HL-60/S4 treated with phorbol 12-myristate 13-acetate at 8.2 ng/mL for 4 days and 3 days (cell line): ENCODE results near the gene JARID2.
"Not testable (repeated sequence)": the region's sequence is repeated elsewhere in the genome, so short reads cannot be mapped to it uniquely, and the experiment has no call there.

Source experiments
- in situ Hi-C: fragments of 300-500 bp; cut with MboI; formaldehyde crosslinking; loops from 2 replicates; pipeline ENCODE4 v1.15.0; 2022; ENCODE audit warnings: low sequenced_read_pairs

Gene JARID2

DNA sequence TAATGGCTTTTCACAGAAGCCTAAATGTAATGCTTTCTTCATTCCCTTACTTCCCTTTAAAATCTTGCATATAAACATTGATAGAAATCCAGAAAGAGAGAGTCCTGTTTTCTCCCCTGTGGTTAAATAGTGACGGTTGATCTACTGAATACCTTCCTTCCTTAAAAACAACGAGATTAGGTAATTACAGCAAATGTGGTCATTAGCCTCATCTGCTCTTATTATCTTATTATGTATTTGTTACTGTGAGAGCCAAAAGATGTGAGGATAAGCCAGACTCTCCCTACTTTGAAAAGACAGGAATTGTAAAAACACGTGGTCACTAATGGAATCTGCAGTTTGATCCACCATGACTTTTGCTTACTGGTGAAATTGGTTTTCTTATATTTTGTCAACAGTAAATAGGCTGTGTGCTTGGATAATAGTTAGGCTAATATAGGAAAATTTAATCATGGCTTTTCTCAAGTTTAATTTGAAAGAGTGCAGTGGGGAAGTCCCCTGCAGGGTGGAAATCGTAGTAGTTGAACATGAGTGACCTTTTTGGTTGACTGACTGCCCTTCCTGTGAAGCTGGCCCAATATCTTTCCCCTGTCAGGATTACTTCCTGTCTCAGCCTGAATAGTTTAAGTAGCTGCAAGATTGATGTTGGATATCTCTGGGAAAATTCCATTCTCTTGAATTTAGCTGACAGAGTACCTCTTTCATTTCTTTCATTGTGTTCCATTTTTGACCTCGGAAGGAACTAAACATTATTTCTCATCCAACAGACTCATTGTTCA is 62.8 kb downstream of the JARID2 start:
- in situ Hi-C loops = no loop called here

DNA sequence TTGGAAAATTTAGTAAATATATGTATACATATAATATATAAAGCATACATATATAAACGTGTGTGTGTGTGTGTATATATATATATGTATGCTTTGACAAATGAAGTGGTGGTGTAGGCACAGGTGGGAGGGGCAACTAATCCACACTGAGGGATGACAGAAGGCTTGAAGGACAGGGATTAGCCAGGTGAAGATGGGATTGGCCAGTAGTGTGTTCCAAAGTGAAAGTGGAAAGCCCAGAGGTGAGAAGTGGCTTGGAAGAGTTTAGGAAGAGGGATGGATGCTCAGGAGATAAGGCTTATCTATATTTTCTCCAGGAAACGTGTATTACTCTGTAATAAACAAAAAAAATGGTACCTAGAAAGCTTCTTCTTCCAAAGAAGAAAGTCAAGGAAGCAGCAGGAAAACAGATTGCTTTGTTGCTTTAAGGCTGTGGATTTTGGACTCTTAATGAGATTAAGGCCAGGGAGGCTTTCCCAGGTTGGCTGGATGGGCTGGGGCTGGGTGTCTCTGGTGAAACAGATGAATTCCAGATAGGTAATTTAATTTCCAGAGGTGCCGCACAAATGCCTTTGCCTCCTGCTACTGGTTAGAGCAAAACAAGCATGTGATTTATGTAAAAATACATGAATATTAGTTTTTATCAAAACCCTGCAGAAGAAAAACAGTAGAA is 63.9 kb downstream of the JARID2 start:
- in situ Hi-C loops = no loop called here

GRCh38 chr6:15310680-15311079 is 64.8 kb downstream of the JARID2 start:
- in situ Hi-C loops = no loop called here

DNA sequence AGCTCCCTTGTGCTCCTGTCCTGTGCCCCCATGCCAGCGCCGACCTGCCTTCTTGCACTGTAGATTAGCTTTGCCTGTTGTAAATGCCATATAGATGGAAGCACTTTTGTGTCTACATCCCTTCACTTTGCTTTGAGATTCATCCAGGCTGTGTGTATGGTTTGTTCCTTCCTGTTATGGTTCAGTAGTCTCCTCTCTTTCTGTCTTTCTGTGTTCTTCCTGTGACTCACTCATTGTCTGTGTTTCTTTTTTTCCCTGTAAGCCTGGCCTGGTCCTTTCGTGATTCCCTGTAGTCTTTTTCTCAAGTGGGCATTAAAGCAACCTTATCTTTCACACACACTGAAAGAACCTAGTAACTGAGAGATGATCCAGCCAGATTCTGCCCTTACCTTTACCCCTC is 66.6 kb downstream of the JARID2 start:
- in situ Hi-C loops = no loop called here

GRCh38 chr6:15313367-15313766 is 67.5 kb downstream of the JARID2 start:
- in situ Hi-C loops = no loop called here

GRCh38 chr6:15316754-15317153 is 70.9 kb downstream of the JARID2 start:
- in situ Hi-C loops = no loop called here

- in situ Hi-C loops = no loop called here
These were observed 71.4 kb downstream of the JARID2 start for GRCh38 chr6:15317251-15317650.

- in situ Hi-C loops = no loop called here
These were observed 72.3 kb downstream of the JARID2 start for GRCh38 chr6:15317934-15318902.

DNA sequence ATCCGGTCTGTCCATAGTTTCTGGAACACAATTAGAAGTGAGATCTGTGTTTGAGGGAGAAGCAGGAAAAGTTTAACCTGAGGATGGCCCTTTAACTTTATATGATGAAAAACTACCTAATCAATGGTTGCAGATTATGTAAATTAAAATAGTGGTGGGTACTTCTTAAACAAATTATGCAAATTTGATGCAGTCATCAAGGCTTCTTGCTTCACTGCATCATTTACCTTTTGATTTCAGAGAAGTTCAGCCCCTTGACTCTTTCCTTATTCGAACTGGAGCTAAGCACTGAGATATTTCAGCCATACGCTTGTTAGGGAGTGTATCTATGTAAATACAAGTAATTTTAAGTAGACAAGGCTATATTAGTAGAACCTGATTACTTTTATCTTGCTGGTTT is 73.8 kb downstream of the JARID2 start:
- in situ Hi-C loops = no loop called here

DNA sequence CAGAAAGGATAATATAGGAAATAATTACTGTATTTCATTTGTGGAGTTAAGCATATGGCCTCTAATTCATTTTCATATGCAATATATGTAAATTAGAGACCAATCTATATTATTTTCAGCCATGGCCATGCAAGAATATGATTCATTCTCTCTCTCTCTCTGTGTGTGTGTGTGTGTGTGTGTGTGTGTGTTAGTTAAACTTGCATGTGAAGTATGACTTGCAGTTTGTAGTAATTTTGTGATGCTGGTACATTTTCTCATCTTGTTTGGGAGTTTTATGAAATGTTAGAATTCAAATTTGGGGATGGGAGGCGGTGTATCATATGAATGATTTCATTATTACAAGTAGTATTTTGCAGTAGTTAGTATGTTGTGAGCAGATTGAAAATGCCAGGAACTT is 74.8 kb downstream of the JARID2 start:
- in situ Hi-C loops = no loop called here

- in situ Hi-C loops = no loop called here
These were observed 76.3 kb downstream of the JARID2 start for GRCh38 chr6:15322184-15322583.

DNA sequence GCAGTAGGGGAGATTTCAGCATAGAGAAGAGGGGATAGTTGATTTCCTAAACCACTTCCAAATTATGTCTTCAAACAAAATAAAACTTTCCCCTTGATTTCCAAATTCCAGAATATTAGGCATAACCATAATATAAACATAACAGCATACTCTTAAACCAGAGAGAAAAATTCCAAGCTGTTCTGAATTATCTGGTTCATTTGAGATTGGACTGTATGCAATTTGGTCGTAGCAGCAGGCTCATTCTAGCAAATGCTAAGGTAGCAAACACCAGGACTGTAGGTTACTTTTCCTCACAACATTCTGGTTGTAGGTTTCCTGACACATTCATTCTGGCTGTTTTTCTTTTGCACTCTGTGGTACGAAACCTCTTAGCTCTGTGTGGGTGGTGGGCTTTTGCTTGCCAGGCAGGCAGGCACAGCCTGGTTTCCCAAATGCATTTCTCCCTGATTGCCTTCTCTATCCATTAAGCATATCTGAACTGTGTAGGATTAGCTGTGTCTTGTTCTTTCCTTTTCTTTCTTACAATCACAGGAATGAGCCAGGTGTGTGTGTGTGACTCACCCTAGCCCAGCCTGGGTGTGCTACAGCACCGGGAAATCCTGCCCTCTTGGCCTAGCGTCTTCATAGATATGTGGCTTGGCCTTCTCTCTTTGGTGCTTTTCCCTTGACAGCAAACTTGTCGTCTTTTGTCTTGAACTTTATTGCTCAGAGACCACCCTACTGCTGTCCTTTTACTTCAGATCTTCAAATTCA is 77.1 kb downstream of the JARID2 start:
- in situ Hi-C loops = no loop called here

DNA sequence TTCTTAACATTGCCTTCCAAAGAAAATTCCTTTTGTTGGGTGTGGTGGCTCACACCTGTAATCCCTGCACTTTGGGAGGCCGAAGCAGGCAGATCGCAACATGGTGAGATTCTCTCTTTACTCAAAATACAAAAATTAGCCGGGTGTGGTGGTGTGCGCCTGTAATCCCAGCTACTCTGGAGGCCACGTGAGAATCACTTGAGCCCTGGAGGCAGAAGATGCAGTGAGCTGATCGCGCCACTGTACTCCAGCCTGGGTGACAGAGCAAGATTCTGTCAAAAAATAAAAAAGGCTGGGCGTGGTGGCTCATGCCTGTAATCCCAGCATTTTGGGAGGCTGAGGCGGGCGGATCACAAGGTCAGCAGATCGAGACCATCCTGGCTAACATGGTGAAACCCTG is 77.7 kb downstream of the JARID2 start:
- in situ Hi-C loops = not testable (repeated sequence)

DNA sequence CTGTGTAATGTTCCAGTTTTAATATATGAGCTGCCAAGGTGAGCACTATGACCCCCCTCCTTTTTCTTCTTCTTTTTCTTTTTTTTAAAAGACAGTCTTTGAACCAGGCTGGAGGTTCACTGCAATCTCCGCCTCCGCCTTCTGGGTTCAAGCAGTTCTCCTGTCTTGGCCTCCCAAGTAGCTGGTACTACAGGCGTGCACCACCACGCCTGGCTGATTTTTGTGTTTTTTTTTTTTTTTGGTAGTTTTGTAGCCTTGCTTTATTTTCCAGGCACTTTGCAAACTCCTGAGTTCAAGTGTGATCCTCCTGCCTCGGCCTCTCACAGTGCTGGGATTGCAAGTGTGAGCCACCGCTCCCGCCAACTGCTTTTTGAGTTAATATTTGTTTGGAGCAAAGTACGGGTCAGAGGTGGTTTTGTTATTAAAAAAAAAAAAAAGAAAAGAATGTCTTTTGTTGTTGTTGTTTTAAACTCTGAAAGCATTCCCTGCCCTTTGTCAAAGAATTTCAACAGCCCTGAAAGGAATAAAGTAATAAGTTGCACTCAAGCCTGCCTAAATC is 78.6 kb downstream of the JARID2 start:
- in situ Hi-C loops = no loop called here

DNA sequence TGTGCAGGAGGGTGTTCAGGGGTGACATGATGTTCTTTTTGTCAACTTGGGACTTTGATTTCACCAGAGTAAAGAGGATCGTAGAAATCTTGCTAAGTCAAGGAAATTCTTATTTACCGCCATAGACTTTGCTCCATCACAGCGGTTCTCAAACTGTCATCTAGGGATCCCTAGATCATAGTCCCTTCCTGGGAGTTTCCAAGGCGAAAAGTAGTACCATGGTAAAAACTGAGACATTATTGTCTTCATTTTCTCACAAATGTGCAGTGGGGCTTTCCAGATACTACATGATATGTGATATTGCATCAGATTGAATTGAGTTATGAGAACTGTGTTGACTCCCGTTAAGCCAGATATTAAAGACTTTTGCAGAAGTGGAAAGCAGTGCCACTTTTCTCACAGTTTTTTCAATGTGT is 79.7 kb downstream of the JARID2 start:
- in situ Hi-C loops = no loop called here

- in situ Hi-C loops = no loop called here
These were observed 80.3 kb downstream of the JARID2 start for GRCh38 chr6:15326067-15326614.

GRCh38 chr6:15327271-15327670 is 81.4 kb downstream of the JARID2 start:
- in situ Hi-C loops = no loop called here

- in situ Hi-C loops = no loop called here
These were observed 83.4 kb downstream of the JARID2 start for GRCh38 chr6:15329197-15329671.

DNA sequence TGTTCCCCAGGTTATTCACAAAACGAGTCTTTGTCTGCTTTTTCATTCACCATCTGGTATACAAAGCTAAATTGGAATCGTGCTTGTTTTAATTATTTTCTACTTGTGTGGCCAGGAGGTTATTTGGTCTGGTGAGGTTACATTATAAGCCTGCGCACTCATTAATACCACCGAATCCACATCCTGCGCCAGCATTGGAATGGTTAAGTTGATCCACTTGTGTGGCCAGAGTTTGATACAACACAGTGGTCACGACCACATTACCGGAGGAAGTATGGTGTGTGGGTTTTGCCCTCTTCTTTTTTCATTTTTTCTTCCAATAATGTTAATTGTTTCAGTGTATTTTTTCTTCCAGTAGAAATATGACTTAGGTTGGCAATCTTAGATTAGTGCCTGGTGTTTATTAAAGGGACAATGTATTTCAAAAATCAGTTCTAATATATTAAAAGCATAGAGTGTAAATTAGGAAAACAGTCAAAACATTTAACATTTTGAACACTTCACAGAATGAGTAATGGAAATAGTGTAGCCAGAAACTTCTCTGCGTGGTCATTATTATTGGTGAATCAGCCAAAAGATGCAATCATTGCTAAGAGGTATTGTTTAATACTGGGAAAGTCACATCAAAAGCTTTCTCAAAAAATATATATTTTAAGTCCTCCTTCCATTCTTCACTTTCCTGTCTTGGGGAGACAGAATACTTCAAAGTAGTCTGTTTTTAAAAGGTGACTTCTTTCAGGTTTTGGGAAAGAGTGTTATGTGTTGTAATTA is 84.5 kb downstream of the JARID2 start:
- in situ Hi-C loops = no loop called here
